ENCODE data around the gene AK8. TPM values are rescaled to one million over a fixed set of nuclear protein-coding genes. Genes with fewer than 3 reads are reported as not detected.

AK8 gene, protein sequence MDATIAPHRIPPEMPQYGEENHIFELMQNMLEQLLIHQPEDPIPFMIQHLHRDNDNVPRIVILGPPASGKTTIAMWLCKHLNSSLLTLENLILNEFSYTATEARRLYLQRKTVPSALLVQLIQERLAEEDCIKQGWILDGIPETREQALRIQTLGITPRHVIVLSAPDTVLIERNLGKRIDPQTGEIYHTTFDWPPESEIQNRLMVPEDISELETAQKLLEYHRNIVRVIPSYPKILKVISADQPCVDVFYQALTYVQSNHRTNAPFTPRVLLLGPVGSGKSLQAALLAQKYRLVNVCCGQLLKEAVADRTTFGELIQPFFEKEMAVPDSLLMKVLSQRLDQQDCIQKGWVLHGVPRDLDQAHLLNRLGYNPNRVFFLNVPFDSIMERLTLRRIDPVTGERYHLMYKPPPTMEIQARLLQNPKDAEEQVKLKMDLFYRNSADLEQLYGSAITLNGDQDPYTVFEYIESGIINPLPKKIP
- total RNA-seq (2014; rRNA removed; shearing (Covaris generic)): 0.23 TPM in 1 of 2 replicates, not detected in the other

DNA sequence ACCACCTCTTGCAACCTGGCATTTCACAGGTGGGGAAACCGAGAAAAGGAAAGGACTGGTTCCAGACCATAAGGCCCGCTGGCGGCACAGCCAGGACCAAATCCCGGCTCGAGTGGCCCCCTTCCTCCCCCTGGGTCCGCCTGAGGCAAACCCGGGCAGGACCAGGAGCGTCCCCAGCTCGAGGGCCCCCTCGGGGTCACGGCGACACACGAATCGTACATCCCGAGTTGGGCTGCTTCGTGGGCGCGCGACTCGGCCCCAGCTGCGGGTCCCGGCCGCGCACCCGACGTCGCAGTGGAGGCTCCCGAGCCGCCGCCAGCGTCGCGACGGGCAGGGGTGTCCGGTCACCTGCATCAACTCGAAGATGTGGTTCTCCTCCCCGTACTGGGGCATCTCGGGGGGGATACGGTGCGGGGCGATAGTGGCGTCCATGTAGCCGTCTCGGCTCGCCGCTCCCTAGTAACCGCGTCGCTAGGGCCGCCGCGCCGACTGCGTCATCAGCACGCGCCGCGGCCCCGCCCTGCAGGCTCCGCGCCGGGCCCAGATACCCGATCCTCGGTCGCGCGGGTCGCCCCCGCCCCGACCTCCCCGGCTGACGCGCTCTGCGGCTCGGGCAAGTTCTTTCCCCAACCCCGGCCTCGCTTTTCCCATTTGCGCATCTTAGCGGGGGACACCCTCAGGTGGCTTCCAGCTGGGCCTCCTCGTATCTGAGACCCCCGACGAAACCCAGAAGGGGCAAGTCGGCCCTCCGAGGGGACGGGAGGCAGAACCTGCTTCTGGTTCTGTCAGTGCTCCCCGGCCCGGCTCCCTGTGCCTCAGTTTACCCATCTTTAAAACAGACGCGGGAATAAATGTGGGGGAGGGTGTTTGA, at the start of gene AK8:
TSS of gene AK8 (minus strand) at position 461 of the 871 bp plus-strand sequence. CDS start at position 432, 29 bp downstream.
- DNase-seq (ENCODE audit: low read depth): peak; percentile 89

DNA sequence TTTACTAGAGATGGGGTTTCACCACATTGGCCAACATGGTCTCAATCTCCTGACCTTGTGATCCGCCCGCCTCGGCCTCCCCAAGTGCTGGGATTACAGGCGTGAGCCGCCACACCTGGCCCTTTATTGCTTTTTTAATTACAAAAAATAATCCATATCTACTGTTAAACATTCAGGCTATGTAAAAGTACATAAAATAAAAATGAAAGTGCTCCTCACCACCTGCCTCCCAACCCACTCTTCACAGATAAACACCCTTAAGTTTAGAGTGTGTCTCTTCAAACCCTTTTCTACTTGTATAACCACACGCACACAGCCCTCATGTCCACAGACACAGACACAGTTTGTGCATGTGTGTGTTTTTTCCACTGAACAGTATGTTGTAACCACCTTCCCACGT, 49.6 kb upstream of the AK8 start:
- DNase-seq (ENCODE audit: low read depth): no peak

DNA sequence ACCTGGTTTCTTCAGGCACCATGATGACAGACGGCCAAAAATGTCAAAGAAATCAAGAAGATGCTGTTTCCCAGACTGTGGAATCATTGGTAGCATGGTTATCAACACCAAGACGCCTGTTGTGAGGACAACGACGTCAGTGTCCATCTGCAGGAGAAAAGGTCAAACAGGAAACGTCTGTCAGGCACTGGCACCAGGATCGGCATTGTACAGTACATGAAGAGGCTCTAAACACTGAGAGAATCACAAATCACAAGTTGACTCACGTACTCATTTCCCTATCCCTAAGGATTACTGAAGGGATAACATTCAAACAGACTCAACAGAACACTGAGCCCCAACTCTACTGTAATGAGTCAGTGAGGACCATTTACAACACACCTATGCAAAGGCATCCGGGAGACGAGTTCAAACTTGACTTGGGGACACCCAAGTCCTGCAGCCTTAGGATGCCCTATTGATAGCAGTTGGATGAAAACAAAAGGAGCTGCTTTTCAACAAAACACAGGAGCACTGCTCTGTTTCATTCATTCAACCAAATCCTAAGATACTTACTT, 45.3 kb upstream of the AK8 start:
- no peak for DNase-seq (ENCODE audit: low read depth)

DNA sequence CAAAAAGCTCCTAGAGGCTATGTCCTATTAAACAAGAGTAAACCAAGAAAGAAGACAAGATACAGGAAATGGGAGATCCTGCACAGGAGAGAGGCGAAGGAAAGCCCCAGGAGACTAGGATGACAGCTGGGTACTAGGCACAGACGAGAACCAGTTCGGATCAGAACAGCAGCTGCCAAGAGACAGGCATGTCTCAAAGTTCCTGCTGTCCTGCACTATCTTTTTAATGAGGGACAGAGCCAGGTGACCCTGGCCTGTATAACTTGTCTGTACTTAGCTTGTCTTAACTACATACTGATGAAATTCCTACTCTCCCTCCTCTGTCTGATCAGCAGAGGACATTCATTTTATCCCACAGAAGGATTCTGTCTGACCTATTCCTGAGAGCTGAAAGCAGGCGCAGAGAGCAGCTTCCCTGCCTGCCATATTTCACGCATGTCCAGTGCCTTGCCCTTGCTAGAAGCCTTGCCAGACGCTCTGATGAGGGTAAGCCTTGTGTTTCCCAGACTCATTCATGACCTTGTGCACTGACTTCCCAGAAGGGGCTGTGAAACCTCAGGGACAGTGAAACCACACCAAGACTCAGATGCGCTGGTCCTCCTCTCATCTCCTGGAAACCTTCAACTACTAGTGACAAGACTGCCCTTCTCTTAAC, 41.7 kb upstream of the AK8 start:
- no peak for DNase-seq (ENCODE audit: low read depth)

DNA sequence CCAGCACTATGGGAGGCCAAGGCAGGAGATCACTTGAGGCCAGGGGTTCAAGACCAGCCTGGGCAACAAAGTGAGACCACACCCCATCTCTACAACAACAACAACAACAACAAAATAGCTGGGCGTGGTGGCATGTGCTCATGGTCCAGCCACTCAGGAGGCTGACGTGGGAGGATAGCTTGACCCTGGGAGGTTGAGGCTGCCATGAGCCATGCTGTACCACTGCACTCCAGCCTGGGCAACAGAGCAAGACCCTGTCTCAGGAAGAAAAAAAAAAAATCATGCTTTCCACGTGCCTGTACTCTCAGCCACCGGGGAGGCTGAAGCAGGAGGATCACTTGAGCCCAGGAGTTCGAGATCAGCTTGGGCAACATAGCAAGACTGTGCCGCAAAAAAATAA, 36.8 kb upstream of the AK8 start:
- no peak for DNase-seq (ENCODE audit: low read depth)

DNA sequence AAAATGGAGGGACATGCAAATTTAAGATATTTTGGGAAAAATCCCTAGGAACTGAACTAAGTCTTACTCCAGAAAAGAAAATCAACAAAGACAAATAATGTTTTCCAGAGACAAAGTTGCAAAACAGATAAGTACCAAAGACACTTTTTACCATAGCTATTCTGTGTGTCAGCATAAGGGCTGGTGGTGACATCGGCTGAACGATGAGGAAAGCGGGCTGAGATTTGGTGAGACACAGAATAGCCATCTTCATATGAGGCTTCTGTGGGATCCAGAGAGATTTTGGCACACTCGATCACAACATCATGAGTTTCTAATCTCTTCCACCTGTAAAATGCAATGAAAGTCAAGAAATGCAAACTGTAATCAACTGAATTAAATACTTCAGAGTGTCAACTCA, 34.0 kb upstream of the AK8 start:
- DNase-seq (ENCODE audit: low read depth): no peak

DNA sequence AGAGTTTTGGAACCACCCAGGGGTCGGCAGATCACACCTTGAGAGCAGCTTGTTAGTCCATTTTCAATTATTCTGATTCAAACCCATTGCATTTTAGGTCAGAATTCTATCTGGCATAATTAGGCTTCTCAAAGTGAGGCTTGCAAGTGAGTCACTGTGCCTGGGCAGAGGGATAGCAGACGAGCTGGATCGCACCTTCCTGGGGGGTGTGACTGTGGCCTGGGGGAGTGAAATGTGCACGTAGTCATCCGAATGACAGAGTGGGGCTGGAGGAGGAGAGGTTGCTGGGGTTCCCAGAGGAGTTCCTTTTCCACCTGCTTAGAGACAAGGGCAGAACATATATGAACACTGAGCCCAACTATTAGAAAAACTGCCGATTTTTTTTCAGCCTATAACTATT, 32.3 kb upstream of the AK8 start:
- peak; percentile 21 for DNase-seq (ENCODE audit: low read depth)

DNA sequence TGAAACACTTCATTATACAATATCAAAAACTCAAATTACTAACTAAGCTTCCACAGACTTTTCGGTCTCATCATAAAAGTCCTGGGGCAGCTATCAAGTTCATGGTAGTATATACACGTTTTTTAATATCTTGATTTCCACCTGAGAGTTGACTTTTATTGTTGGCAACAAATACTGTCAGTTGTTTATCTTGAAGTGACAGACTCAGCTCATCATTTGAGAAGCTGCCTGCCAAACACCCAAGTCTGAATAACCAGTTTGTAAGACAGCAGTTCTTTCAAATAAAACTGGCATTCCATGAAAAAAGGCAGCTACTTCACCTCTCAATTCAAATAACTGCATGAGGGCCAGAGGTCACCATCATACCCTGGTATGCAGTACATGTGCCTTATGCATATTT, 31.2 kb upstream of the AK8 start:
- DNase-seq (ENCODE audit: low read depth): no peak

DNA sequence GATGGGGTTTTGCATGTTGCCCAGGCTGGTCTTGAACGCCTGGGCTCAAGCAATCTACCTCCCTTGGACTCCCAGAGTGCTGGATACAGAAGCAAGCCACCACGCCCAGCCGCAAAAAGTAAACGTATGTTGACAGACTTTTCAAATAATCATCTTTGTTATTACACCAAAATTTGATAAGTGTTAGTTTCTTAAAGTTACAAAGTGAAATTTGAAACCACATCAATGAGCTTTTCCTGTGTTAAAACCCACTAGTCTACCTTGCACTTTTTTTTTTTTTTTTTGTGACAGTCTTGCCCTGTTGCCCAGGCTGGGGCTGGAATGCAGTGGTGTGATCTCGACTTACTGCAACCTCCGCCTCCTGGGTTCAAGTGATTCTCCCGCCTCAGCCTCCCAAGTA, 30.6 kb upstream of the AK8 start:
- no peak for DNase-seq (ENCODE audit: low read depth)

DNA sequence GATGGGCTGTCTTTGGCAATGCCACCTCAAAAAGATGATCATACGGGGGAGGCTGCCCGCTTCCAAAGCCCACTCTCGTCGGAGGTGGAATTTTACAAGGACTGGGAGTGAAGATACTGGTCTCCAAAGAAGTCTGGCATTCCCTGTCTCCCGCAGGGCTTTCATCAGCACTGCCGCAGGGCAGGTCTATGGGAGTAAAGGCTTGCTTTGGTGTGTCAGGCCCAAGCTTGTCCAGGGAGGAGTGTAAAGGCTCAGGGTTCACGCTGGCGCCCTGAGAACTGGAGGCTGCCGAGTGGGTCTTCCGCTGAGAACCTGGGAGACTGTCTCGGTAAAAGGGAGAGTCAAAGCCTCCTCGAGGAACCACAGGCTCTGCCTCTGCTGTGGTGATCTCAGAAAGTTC, 27.6 kb upstream of the AK8 start:
- no peak for DNase-seq (ENCODE audit: low read depth)

DNA sequence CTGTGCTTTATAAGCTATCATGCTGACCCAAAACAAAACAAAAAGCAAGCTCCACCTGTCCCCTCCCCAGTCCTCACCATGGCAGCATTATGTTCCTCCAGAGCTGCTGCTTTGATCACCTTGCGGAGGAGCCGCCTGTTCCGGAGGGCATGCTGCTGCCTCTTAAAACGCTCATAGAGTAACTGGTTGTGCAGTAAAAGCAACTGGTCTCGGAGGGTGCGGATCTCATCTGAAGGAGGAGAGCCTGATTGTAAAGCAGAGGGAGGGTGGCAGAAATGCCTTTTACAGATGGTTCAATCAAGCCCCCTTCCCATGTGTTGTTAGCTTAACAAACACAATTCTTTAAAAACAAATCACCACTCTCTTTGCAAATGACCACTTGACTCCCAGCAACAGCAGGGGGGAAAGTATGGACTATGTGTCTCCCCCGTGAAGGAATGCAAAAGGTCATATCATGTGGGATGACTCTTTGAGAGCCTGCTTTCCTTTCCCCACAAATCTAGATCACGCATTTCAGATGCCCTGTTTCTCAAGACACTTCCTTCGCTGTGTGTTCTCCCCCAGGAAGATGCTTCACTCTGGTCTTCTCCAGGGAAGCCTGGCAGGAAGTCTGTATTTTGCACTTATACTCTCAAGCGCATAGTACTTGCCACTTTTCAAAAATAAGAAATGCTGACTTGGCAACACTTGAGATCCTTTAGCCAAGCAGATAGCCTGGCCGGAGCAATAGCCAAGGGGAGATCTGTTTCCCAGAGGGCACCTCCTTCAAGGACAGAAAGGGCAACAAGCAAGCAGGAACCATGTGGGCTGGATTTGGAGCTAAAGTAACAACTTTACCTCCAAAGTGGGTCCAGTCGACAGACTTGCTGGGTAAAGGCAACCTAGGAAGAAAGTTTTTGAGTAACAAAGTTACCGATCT, 25.7 kb upstream of the AK8 start:
- DNase-seq (ENCODE audit: low read depth): no peak

DNA sequence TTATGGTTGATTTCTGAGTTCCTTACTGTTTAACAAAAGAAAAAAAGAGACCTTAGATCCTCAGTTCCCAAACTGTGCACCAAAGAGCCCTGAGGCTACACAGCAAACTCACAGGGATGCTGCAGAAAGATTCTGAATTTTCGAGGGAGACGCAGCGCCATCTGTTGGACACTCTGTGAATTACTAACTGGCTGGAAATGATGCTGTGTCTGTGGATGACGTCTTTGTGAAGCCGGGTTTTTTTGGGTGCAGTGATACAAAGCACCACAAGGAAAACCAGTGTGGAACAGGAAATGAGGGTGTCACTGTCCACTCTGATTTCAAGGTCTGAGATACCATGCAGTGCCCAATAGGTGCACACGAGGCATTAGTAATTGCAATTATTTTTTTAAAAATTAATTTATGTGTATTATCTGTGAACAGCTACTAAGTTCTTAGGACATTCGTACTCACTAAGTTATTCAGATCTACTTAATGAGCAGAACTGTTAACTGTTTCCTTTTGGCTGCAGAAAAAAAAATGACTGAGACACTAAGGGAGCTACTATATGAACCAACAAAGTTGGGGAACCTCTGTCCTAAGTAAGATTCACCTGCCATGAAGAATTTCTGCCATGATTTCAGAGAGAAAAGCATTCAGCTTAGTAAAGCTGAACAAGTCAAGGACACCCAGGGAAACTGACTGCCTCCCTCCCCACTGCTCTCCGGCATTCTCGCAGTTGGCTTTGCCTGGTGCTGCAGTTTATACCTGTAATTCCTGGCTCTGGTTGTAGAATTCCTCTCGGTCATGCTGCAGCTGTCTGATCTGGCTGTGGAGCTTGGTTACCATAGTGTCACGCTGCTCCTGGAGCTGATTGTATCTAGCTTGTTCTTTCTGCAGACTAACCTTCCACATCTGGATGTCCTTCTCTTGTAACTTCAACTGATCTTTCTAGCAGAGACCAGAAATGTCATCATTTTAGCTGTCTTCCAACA, 24.1 kb upstream of the AK8 start:
- DNase-seq (ENCODE audit: low read depth): peak; percentile 78

DNA sequence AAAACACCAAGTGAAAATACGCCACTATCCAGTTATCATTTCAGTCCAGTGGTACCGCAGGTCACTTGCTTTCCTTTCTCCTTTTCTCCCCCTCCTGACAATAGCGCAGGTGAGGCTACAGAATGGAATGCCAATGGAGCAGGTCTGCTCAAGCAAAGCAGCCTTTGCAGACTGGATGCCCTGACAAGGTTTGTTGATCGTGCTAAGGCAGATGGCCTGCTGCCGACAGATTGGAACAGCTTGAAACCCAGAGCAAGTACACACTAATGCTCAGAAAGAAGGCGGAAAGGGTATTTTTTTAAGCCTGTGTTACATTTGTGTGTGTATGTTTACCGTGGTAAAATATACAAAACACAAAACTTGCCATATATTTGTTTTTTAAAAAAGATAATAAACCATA, 20.0 kb upstream of the AK8 start:
- no peak for DNase-seq (ENCODE audit: low read depth)

DNA sequence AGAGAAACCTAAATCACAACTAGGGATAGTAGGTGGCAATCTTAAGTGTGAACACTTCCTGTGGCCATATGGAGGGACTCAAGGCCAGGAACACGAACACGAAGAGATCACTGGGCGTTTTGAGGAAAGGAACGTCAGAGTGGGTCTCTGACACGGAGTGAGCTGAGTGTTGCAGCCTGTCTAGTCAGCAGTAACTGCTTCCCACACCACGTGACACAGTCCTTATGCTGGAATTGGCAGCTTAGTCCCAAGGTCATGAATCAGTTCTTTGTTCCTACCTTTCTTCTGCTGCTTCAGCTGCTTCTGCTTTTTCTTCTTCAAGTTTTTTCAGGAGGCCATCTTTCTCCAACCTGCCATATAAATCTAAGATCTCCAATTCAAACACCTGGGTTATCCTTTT, 18.8 kb upstream of the AK8 start:
- no peak for DNase-seq (ENCODE audit: low read depth)

DNA sequence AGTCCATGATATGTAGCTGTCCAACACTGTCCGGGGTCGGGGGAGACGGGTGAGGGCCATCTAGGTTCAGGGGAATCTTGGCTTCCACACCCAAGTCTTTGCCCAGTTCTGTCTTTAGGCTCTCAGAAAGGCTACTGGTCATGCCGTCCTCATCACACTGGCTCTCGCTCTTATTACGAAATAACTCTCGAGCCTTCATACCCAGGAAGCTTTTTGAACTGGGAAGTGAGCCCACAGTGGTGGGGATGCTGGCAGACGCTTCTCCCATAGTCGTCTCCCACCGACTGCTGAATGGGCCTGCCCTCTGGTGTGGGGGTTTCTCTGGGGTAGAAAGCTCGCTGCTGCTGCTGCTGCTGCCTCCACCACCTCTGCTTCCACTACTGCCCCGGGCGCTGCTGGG, 18.2 kb upstream of the AK8 start:
- DNase-seq (ENCODE audit: low read depth): no peak

DNA sequence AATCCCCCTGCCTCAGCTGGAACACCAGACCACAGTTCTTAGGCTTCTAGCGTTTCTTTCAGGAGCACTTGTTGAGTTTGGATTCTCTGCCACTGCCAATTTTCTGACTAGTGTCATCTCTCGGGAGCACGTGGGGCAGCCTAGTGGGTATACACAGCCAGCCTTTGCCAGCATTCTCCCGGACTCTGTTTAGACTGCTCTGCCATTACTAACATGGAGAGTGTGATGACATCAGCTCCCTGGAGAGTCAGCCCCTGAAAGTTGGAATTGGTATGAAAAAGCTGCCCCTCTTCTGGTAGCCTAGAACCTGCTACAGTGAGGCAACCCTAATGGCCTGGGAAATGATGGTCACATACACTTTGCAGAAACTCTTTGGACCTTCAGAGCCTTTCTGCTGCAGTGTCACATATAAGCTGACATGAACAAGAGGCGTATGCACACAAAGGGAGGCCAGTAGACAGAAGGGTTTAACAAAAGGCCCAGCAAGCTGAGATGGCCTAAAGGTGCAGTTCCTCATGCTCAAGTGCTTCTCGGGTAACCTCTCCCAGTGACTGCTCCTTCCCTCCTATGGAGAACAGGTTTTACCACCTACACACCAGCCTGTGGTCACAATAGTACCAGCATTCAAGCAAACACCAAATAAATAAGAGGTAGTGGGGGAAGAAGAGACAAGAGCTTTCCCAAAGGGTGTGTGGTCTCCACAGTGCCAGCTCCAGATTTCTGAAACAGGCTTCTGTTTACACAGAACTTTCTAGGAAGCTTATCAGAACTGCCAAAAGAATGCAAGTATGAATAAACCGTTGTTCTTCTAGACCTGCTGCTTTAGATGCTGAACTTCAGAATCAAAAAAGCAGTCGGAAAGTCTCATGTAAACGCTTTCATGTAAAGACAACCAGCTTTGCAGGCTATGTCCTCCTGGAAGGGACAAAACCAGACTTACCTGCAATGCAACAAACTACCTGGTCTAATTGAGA, 17.1 kb upstream of the AK8 start:
- no peak for DNase-seq (ENCODE audit: low read depth)

DNA sequence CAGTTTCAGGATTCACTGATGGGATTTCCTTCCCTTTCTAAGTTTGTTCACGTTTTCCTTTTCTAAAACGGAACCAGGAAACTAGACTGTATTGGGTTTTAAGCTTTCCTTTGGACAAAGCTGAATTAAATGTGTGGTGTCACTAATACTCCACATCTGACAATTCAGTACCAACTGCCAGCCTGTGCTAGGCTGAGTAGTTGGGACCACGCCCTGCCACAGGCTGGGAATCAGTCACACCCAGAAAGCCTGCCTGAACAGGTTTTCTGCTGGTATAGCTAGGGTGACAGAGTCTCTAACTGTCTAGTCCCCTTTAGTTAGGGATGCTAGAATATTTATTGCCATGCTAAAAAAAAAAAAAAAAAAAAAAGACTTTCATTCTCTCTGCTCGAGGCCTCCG, 16.3 kb upstream of the AK8 start:
- no peak for DNase-seq (ENCODE audit: low read depth)

DNA sequence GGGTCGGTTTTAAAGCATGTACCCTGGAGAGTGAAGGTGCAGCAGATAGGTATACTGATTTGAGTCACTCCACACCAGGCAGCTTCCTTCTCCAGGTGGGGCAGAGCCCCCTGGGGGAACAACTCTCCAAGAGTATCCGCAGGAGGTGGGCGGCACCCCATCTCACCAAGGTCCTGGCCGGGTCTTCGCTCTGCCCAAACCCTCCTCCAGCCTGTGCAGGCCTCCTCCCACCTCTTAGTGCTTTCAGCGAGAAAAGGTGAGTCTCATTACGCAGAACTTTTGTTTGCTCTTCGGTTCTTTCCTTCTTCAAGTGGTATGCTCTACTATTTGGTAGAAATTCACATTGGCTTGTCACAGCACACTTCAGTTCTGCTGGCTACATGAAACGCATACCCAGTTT, 14.3 kb upstream of the AK8 start:
- no peak for DNase-seq (ENCODE audit: low read depth)
